KBM-7 (cell line): ENCODE results near the gene EPS8.
"Not testable (repeated sequence)": the region's sequence is repeated elsewhere in the genome, so short reads cannot be mapped to it uniquely, and the experiment has no call there.

Experiments used
- DNase-seq: peaks from one replicate; pipeline ENCODE4 v3.0.0-alpha.2; 2015
- in situ Hi-C: fragments of 300-500 bp; cut with MboI; formaldehyde crosslinking; loops from 2 replicates; pipeline ENCODE4 v1.14.3; 2020; ENCODE audit warnings: low sequenced_read_pairs, low pct_unique_long_range_greater_than_20kb, mixed read lengths

The EPS8 gene

DNA sequence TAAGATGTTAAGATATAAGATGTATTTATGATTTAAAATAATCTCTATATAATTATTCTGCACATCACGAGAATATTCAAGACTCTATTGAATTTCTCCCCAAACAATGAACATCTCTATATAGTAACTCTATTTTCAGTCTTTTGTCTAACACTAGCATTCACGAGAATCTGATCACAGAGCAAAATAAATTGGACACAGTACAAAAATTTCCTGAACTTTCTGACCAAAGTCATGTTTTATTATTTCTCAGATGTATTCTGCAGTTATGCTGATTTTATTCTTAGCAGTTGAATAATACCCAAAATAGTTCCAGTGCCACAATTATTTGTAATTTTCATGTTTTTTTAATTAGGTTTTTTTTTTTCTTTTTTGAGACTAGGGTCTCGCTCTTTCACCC, 19.6 kb downstream of the EPS8 start:
- in situ Hi-C loops: no loop called here
- DNase-seq: no peak

GRCh38 chr12:15767301-15767700, 21.9 kb downstream of the EPS8 start:
- in situ Hi-C loops: no loop called here
- DNase-seq: peak; percentile 20

DNA sequence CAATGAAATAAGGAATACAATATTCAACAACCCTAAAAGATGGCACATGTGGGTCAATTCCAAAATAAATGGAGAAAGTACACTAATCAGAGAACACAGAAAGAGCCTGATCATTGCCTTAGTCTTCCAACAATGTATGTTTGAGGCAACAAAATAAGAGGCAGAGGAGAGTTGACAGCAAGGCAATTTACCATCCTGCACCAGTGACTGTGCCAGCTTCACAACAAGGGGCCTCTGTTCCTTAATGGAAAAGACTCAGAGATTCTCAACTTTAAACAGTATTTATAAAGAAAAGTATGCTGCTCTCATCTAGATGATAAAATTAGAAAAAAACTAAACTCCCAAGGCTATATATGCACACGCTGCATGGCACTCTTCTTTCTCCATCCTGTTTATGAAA, 25.9 kb downstream of the EPS8 start:
- no peak for DNase-seq
- in situ Hi-C loops: no loop called here

GRCh38 chr12:15762162-15762561, 27.0 kb downstream of the EPS8 start:
- DNase-seq, in situ Hi-C loops: not testable (repeated sequence)

- in situ Hi-C loops: no loop called here
- DNase-seq: peak; percentile 73
These were observed 31.5 kb downstream of the EPS8 start for GRCh38 chr12:15757553-15758255.

GRCh38 chr12:15756822-15757221, 32.4 kb downstream of the EPS8 start:
- no peak for DNase-seq
- in situ Hi-C loops: no loop called here

- in situ Hi-C loops: no loop called here
- DNase-seq: no peak
These were observed 35.0 kb downstream of the EPS8 start for GRCh38 chr12:15754233-15754632.

GRCh38 chr12:15752785-15753184, 36.4 kb downstream of the EPS8 start:
- in situ Hi-C loops: no loop called here
- DNase-seq: no peak

DNA sequence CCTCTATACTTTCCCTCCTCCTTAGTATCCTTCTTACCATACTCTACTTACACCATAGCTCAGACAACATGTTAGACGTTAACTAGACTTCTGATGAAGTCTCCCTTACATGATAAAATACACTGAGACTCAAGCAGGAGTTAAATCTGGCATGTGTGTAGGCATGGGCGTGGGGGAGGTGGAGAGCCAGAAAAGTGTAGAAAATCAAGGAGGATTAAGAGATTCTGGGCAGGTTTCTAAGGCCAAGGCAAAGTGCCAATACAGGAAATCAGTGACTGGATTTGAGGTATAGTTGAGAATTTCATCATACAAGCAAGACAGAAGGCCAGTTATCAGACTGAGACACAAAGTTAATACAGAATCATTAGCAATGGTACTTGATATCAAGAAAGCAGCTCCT, 37.4 kb downstream of the EPS8 start:
- in situ Hi-C loops: no loop called here

DNA sequence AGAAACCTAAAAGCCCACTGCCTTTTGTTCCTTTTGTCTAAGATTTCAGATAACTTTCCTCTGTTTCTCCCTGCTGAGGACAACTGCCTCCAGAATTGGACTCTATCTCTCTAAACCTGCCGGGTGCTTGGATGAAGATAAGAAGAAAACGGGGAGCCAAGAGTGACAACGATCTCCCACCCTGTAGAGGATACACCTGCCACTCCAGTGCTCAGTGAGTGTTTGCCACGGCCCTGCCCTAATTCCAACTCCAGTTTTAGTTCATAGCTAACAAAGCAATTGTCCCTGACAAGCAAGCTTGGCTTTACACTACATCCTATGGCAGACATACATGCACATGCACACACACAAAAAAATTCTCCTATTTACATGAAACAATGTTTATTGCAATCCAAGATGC, 39.3 kb downstream of the EPS8 start:
- DNase-seq: no peak
- in situ Hi-C loops: no loop called here

More for the DNA sequence above, 37.4 kb downstream of the EPS8 start:
- DNase-seq: no peak

- in situ Hi-C loops, DNase-seq: not testable (repeated sequence)
These were observed 47.3 kb downstream of the EPS8 start for GRCh38 chr12:15741870-15742269.

DNA sequence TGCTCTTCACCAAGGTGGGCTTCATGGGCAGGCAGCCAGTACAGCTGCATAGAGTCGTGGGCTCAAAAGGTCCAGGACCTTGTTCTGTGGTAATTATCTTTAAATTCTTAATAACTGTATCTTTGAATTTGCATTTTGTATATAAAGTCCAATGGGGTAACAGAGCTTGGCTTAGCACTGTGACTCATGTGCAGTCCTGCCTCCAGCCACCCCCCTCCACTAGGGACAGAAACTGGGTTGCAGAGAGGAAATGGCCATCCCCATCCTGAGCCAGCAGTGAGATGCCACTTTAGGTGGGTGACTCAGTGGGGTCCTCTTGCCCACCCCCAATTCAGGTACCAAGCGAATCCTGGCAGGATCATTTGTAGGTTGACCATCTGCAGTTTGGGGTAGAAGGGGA, 48.1 kb downstream of the EPS8 start:
- DNase-seq: no peak
- in situ Hi-C loops: no loop called here

DNA sequence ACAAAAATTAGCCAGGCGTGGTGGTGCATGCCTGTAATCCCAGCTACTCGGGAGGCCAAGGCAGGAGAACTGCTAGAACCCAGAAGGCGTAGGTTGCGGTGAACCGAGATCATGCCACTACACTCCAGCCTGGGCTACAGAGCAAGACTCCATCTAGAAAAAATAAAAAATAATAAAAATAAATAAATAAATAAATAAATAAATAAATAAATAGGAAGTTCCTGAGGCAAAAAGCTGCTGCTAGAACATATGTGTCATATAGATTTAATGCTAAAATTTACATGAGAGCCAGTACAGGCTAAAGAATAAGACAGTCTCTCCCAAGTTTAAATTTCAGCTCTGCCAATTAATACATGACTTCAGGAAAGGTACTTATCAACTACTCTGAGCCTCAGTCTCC, 48.8 kb downstream of the EPS8 start:
- in situ Hi-C loops: not testable (repeated sequence)

GRCh38 chr12:15738438-15739015, 50.7 kb downstream of the EPS8 start:
- DNase-seq: no peak
- in situ Hi-C loops: no loop called here

More for the DNA sequence above, 48.8 kb downstream of the EPS8 start:
- DNase-seq: not testable (repeated sequence)

DNA sequence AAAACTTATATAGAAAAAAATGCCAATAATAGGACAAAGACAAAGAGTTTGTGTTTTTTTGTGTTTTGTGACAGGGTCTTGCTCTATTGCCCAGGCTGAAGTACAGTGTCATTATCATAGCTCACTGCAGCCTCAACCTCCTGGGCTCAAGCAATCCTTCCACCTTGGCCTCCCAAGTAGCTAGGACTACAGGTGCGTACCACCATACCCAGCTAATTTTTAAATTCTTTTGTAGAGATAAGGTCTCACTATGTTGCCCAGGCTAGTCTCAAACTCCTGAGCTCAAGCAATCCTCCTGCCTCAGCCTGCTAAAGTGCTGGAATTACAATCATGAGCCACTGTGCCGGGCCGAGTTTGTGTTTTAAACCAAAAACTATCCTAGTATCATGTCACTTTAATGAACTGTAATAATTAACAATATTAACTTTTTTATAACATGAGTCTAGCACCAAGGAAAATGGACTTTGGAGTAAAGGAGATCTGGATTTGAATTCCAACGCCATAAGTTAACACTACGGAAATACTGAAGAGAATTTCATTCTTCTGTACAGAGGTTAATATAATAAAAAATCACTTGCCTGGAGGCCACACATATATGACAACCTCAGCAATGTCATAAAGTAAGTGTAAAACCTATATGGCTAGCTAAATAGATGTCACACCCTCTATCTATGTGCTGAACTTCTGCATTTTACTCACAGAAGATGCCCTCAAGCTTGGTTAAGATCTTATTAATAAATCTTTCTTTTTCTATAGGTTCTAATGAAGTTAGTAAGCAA, 53.2 kb downstream of the EPS8 start:
- in situ Hi-C loops: no loop called here
- no peak for DNase-seq

GRCh38 chr12:15733136-15733535, 56.1 kb downstream of the EPS8 start:
- in situ Hi-C loops: no loop called here
- DNase-seq: no peak

GRCh38 chr12:15732341-15733061, 56.7 kb downstream of the EPS8 start:
- in situ Hi-C loops: no loop called here
- no peak for DNase-seq

DNA sequence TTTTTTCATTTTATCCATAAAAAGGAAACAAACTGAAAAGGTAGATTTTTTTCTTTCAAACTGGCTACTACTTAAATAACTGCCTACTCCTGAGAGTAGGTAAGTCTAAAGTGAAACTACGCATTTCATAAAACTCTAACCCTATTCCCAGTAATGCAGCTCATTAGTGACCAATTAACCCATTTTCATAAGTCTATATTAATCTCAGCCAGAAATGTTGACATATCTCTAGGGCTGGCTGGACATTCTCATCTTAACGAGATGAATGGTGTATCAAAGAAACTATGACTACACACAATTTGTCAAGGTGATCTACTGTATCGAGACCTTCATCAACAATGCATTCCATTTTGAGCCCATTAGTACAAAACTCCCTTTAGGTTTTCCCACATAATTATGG, 57.2 kb downstream of the EPS8 start:
- DNase-seq: no peak
- in situ Hi-C loops: no loop called here

DNA sequence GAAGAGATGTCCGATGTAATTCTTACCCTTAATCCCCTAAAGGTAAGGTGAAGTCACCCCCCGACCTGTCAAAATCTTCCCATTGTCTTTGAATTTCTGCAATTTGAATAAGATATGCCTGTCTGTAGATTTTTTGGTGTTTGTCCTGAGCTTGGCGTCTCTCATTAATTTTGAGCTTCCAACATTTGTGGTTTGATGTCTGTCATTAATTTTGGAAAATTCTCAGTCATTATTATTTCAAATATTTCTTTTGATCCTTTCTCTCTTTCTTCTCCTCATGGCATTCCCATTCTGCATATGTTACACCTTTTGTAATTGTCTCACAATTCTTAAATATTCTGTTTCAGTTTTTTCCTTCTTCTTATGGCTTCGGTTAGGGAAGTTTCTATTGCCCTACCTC, 60.1 kb downstream of the EPS8 start:
- in situ Hi-C loops: no loop called here
- no peak for DNase-seq

GRCh38 chr12:15728118-15728598, 61.0 kb downstream of the EPS8 start:
- no peak for DNase-seq
- in situ Hi-C loops: no loop called here
